Mesendoderm (in vitro differentiated cells): ENCODE measurements around the gene GALNTL6.
A peak's percentile ranks its signal among the peaks of the same experiment; 100 is the strongest.

ENCODE experiments used
- DNase-seq: peaks from one replicate; pipeline ENCODE4 v3.0.0; 2013
- H2AK5ac ChIP-seq: 2 replicates; pipeline ENCODE4 v1.6.1; 2013; ENCODE audit warnings: low read length, inconsistent platforms
- H2BK120ac ChIP-seq: 2 replicates; pipeline ENCODE4 v1.6.1; 2013; ENCODE audit warnings: low read depth, mild to moderate bottlenecking, low read length, moderate library complexity, mixed read lengths
- H2BK15ac ChIP-seq: replicated peaks from 2 replicates; pipeline ENCODE4 v1.6.1; 2013; ENCODE audit warnings: low read depth, mild to moderate bottlenecking, moderate library complexity
- H2BK5ac ChIP-seq: 2 replicates; pipeline ENCODE4 v1.6.1; 2013; ENCODE audit warnings: low read length, inconsistent platforms
- H3K18ac ChIP-seq: 2 replicates; pipeline ENCODE4 v1.6.1; 2013; ENCODE audit warnings: mild to moderate bottlenecking, low read length, mixed read lengths
- H3K23ac ChIP-seq: one replicate; pipeline ENCODE4 v1.6.1; 2013; ENCODE audit warnings: low read length
- H3K27ac ChIP-seq: 2 replicates; pipeline ENCODE4 v1.5.1; 2013; ENCODE audit warnings: low read depth, mild to moderate bottlenecking, inconsistent platforms, low read length, moderate library complexity
- H3K27me3 ChIP-seq: 2 replicates; pipeline ENCODE4 v1.6.1; 2013; ENCODE audit warnings: low read length, control low read depth, mild to moderate bottlenecking, inconsistent platforms; ENCODE audit not compliant: insufficient read depth, poor library complexity
- H3K36me3 ChIP-seq: 2 replicates; pipeline ENCODE4 v1.6.1; 2013; ENCODE audit warnings: low read length, inconsistent platforms; ENCODE audit not compliant: control insufficient read depth, insufficient read depth
- H3K4ac ChIP-seq: one replicate; pipeline ENCODE4 v1.6.1; 2013; ENCODE audit warnings: low read depth, mild to moderate bottlenecking, low read length, moderate library complexity
- H3K4me1 ChIP-seq: 2 replicates; pipeline ENCODE4 v1.6.1; 2013; ENCODE audit warnings: low read depth, low read length, inconsistent platforms; ENCODE audit not compliant: control insufficient read depth
- H3K4me2 ChIP-seq: 2 replicates; pipeline ENCODE4 v1.6.1; 2013; ENCODE audit warnings: low read length
- H3K4me3 ChIP-seq: 2 replicates; pipeline ENCODE4 v1.5.1; 2013; ENCODE audit warnings: mild to moderate bottlenecking, low read length
- H3K56ac ChIP-seq: one replicate; pipeline ENCODE4 v1.6.1; 2013; ENCODE audit warnings: low read length
- H3K79me1 ChIP-seq: 2 replicates; pipeline ENCODE4 v1.6.1; 2013; ENCODE audit warnings: low read length, inconsistent platforms
- H3K79me2 ChIP-seq: 2 replicates; pipeline ENCODE4 v1.6.1; 2013; ENCODE audit warnings: mild to moderate bottlenecking, low read length; ENCODE audit not compliant: control insufficient read depth, insufficient read depth
- H3K9ac ChIP-seq: 2 replicates; pipeline ENCODE4 v1.6.1; 2013; ENCODE audit warnings: low read length, inconsistent platforms
- H4K5ac ChIP-seq: one replicate; pipeline ENCODE4 v1.6.1; 2013; ENCODE audit warnings: low read length
- H4K8ac ChIP-seq: one replicate; pipeline ENCODE4 v1.6.1; 2013; ENCODE audit warnings: low read depth, mild to moderate bottlenecking, control low read depth, low read length, moderate library complexity
- WGBS: extraction: QIAGEN DNeasy Blood & Tissue Kit; methylation state at CpG from one replicate; pipeline ENCODE4 v1.1.7; 2013; ENCODE audit warnings: low lambda C conversion rate, missing lambda C conversion rate; ENCODE audit not compliant: insufficient coverage; ENCODE audit errors: extremely low coverage; 5-methylcytosine and 5-hydroxymethylcytosine counted together

The GALNTL6 gene

DNA sequence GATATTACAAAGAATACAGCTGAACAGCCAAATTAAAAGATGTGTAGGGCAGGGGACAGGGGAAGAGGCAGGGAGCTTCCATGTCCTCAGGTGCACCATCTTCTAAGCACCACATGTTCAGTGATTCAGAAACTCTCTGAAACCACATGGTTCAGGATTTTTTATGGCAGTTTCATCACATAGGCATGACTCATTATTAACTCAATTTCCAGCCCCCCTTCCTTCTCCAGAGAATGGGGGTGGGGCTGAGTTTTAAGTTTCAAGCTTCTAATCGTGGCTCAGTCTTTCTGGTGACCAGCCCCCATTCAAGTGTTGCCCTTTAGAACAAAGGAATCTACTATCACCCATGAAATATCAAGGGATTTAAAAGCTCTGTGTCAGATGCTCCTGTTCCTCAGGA lies 1037.6 kb downstream of the GALNTL6 start:
- no peak overlapping the region for H3K18ac ChIP-seq
- H3K4me2 ChIP-seq, result no peak overlapping the region
- H4K8ac ChIP-seq, result no peak overlapping the region
- H3K79me2 ChIP-seq, result no peaks in the 10 kb centered on the region
- WGBS, result no CpG with 5 or more reads among the region's 1 CpG
- H3K79me1 ChIP-seq, result no peaks in the 10 kb centered on the region
- no peaks in the 10 kb centered on the region for H3K4me1 ChIP-seq
- no peak overlapping the region for H2BK120ac ChIP-seq
- no peak overlapping the region for H3K23ac ChIP-seq
- no peak overlapping the region for H3K9ac ChIP-seq
- no peak overlapping the region for H4K5ac ChIP-seq
- H2BK15ac ChIP-seq, result no peak overlapping the region
- no peak overlapping the region for H3K4ac ChIP-seq
- no peaks in the 10 kb centered on the region for H3K27me3 ChIP-seq
- H3K56ac ChIP-seq, result no peak overlapping the region
- H3K4me3 ChIP-seq, result no peak overlapping the region
- no peak overlapping the region for H2BK5ac ChIP-seq
- H3K36me3 ChIP-seq, result no peaks in the 10 kb centered on the region
- no peak for DNase-seq
- no peak overlapping the region for H3K27ac ChIP-seq
- no peak overlapping the region for H2AK5ac ChIP-seq

DNA sequence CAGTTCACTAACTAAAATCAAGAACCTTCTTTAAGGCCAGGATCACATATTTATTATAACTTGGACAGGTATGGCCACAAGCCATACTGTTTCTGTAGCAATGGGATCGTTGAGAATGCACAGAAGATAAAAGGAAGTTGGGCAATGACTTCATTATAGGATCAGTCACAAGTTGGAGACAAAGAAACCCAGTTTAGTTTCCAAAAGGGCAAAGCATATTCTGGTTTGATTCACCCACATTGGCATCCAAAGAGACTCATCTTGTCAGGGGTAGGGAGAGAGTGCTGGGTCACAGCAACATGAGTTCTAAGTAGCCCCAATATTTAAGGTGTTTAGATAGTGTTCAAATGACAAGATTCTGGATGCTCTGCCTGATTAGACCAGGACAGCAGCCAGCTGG lies 1038.3 kb downstream of the GALNTL6 start:
- Histone ChIP-seq H2BK5ac (no peak overlapping the region), H3K27me3 (no peaks in the 10 kb centered on the region), H3K4ac (no peak overlapping the region), H3K4me3 (no peak overlapping the region), H4K8ac (no peak overlapping the region), H3K79me1 (no peaks in the 10 kb centered on the region), H3K27ac (no peak overlapping the region), H2AK5ac (no peak overlapping the region), H3K23ac (no peak overlapping the region), H2BK120ac (no peak overlapping the region), H3K56ac (no peak overlapping the region), H2BK15ac (no peak overlapping the region), H3K79me2 (no peaks in the 10 kb centered on the region), H4K5ac (no peak overlapping the region), H3K4me2 (no peak overlapping the region), H3K36me3 (no peaks in the 10 kb centered on the region), H3K18ac (no peak overlapping the region), H3K4me1 (no peaks in the 10 kb centered on the region), H3K9ac (no peak overlapping the region)
- no CpG with 5 or more reads among the region's 1 CpG for WGBS
- no peak for DNase-seq

DNA sequence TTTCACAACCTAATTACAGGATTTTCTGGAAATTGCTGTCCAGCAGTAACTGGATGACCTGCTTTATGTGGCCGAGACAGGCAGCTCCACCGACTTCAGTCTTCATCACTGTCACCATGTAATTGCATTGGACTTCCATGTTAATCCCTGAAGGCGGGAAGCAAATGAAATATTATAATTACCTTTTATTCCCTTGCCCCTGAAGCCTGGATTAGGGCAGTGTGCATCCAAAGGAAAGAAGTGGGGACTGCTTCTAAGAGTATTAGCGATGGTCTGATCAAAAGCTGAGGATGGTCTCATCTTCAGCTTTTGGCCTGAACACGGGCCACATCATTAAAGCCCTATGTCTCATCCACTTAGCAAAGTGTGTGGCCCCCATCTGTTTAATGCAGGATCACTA lies 1043.8 kb downstream of the GALNTL6 start:
- Histone ChIP-seq H3K9ac (no peak overlapping the region), H4K5ac (no peak overlapping the region), H2BK15ac (no peak overlapping the region), H3K27ac (no peak overlapping the region), H3K23ac (no peak overlapping the region), H2AK5ac (no peak overlapping the region), H3K4me2 (no peak overlapping the region), H3K79me1 (no peaks in the 10 kb centered on the region), H3K4me1 (no peaks in the 10 kb centered on the region), H2BK120ac (no peak overlapping the region), H3K36me3 (no peaks in the 10 kb centered on the region), H3K18ac (no peak overlapping the region), H3K56ac (no peak overlapping the region), H3K4ac (no peak overlapping the region), H3K27me3 (no peaks in the 10 kb centered on the region), H4K8ac (no peak overlapping the region), H3K79me2 (no peaks in the 10 kb centered on the region), H2BK5ac (no peak overlapping the region), H3K4me3 (no peak overlapping the region)
- DNase-seq, result no peak
- WGBS, result no CpG with 5 or more reads among the region's 5 CpGs

DNA sequence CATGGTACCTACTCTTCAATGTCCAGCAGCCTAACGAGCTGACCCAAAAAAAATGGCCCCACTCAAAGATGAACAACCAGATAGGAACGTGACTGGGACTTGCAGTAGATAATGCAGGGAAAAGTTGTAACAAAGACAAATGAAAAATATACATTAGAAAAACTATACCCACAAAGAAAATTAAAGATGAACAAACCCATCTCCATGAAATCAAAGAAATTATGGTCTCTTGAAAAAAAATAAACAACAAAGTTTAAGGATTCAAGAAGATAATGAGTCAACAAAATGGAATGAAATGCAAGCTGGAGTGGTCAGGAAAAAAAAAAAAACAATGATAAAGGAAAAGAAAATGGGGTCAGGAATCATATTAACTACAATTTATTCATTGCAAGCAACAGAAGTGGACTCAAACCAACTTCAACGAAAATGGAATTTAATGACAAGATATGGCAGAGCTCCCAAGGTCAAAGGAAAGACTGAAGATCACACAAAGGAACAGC lies 1045.6 kb downstream of the GALNTL6 start:
- Histone ChIP-seq H3K4me2 (no peak overlapping the region), H3K27ac (no peak overlapping the region), H3K27me3 (no peaks in the 10 kb centered on the region), H3K4me1 (no peaks in the 10 kb centered on the region), H4K8ac (no peak overlapping the region), H3K23ac (no peak overlapping the region), H2BK120ac (no peak overlapping the region), H2BK5ac (no peak overlapping the region), H3K4me3 (no peak overlapping the region), H3K9ac (no peak overlapping the region), H3K56ac (no peak overlapping the region), H3K79me2 (no peaks in the 10 kb centered on the region), H4K5ac (no peak overlapping the region), H2AK5ac (no peak overlapping the region), H3K18ac (no peak overlapping the region), H3K36me3 (no peaks in the 10 kb centered on the region), H3K79me1 (no peaks in the 10 kb centered on the region), H2BK15ac (no peak overlapping the region), H3K4ac (no peak overlapping the region)
- no CpG with 5 or more reads among the region's 3 CpGs for WGBS
- no peak for DNase-seq

DNA sequence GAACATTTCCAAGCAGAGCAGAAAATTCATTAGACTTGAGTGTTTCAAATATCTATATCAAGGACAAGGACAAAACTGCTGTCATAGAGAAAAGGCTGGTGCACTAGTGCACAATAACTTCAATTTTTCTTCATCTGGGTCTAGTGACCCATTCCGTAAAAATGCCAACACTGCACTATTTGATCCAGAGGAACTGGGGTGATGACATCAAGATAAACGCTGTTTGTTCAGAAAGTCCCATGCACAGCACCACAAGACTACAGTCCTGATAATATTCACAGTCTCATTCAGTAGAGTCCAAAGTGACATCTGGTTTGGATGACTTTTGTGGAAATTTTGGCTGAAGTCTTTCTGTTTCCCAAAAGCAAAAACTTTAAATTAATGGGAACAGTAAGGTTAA lies 1051.9 kb downstream of the GALNTL6 start:
- no peak overlapping the region for H4K8ac ChIP-seq
- H3K27me3 ChIP-seq, result no peaks in the 10 kb centered on the region
- H3K23ac ChIP-seq, result no peak overlapping the region
- no peak overlapping the region for H3K9ac ChIP-seq
- H3K79me2 ChIP-seq, result no peaks in the 10 kb centered on the region
- no peak overlapping the region for H2BK120ac ChIP-seq
- no peak overlapping the region for H2BK15ac ChIP-seq
- H3K4me3 ChIP-seq, result no peak overlapping the region
- no peak overlapping the region for H2BK5ac ChIP-seq
- no peak overlapping the region for H3K4me2 ChIP-seq
- no peak for DNase-seq
- H3K79me1 ChIP-seq, result no peaks in the 10 kb centered on the region
- no peak overlapping the region for H3K18ac ChIP-seq
- WGBS, result no CpG with 5 or more reads among the region's 2 CpGs
- H2AK5ac ChIP-seq, result no peak overlapping the region
- no peaks in the 10 kb centered on the region for H3K36me3 ChIP-seq
- no peak overlapping the region for H3K27ac ChIP-seq
- H4K5ac ChIP-seq, result no peak overlapping the region
- no peak overlapping the region for H3K56ac ChIP-seq
- H3K4me1 ChIP-seq, result no peaks in the 10 kb centered on the region
- no peak overlapping the region for H3K4ac ChIP-seq

DNA sequence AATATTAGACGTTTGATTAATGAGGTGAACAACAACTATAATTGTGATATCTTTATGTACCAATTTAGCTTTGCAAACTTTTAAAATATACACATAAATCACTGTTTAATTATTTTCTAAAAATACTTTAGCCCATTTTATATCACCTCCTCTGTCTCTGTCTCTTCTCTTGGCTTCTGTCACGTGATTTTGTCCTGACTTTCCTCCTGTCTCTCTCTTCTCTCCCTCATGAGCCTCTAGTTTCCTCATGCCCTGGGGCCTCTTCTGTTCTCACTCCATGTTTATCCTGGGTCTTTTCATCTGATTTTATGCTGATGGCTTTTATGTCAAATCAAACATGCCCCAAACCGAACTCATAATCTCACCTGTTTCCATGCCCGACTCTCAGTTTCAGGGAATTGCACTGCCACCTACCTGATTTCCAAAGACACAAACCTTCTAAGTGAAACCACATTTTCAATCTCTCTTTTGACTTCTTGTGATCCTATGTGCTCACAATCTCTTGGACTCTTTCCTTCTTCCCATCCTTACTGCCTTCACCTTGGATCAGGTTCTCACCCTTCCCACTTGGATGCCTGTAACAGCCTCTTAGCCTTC lies 1052.4 kb downstream of the GALNTL6 start:
- H3K4me2 ChIP-seq, result no peak overlapping the region
- no peak overlapping the region for H4K8ac ChIP-seq
- H2AK5ac ChIP-seq, result no peak overlapping the region
- no peaks in the 10 kb centered on the region for H3K4me1 ChIP-seq
- no peak overlapping the region for H3K23ac ChIP-seq
- H3K18ac ChIP-seq, result no peak overlapping the region
- H3K4me3 ChIP-seq, result no peak overlapping the region
- H3K56ac ChIP-seq, result no peak overlapping the region
- H3K79me2 ChIP-seq, result no peaks in the 10 kb centered on the region
- no peaks in the 10 kb centered on the region for H3K79me1 ChIP-seq
- H2BK120ac ChIP-seq, result no peak overlapping the region
- no peak overlapping the region for H2BK5ac ChIP-seq
- no peaks in the 10 kb centered on the region for H3K27me3 ChIP-seq
- H3K27ac ChIP-seq, result no peak overlapping the region
- H3K36me3 ChIP-seq, result no peaks in the 10 kb centered on the region
- peak; percentile 3 for DNase-seq
- H3K4ac ChIP-seq, result no peak overlapping the region
- no peak overlapping the region for H2BK15ac ChIP-seq
- 100% methylated on average over 1 of the region's 4 CpGs for WGBS
- no peak overlapping the region for H3K9ac ChIP-seq
- no peak overlapping the region for H4K5ac ChIP-seq
